PC-3 (cell line): ENCODE data around the gene ZRANB1. TPM values are rescaled to one million over a fixed set of nuclear protein-coding genes. Genes with fewer than 3 reads are reported as not detected.

Experiments used
- ATAC-seq: fragments of 200-7000 bp; cut with Tn5 transposase; 2 replicates; pipeline ENCODE4 v1.9.1; 2020; ENCODE audit warnings: mild to moderate bottlenecking, moderate library complexity
- BruUV-seq: library from RNA; stranded (reverse); fragments of 400-500 nt; replicated peaks from 2 replicates; lab custom pipeline; 2021; lab: Mats Ljungman, UMichigan
- CTCF ChIA-PET: fragments of 300-600 bp; sonication (Branson Sonifier 250); formaldehyde crosslinking; loops from one replicate; lab custom pipeline; 2022; ENCODE audit warnings: antibody characterized with exemption; lab: Charles Lee
- POLR2A ChIA-PET: fragments of 300-600 bp; sonication (Branson Sonifier 250); formaldehyde crosslinking; loops from one replicate; lab custom pipeline; 2022; ENCODE audit warnings: antibody characterized with exemption; ENCODE audit not compliant: unreplicated experiment; lab: Charles Lee
- DNase-seq: peaks from one replicate; pipeline ENCODE4 v3.0.0-alpha.2; 2015
- H2AFZ ChIP-seq: fragments of 300-600 bp; sonication (generic); 2 replicates; pipeline ENCODE4 v1.6.0; 2016; ENCODE audit warnings: antibody characterized with exemption, low read length
- H3F3A ChIP-seq: fragments of 300-600 bp; sonication (generic); one replicate; pipeline ENCODE4 v1.6.0; 2017; ENCODE audit warnings: antibody characterized with exemption, low read length, control low read depth, mild to moderate bottlenecking; ENCODE audit not compliant: unreplicated experiment
- H3K27ac ChIP-seq: fragments of 300-600 bp; sonication (generic); 2 replicates; pipeline ENCODE4 v1.5.1; 2016; ENCODE audit warnings: mild to moderate bottlenecking, low read length
- H3K27me3 ChIP-seq: fragments of 300-600 bp; sonication (generic); 2 replicates; pipeline ENCODE4 v1.6.1; 2016; ENCODE audit warnings: low read length, mixed read lengths
- H3K36me3 ChIP-seq: fragments of 300-600 bp; sonication (generic); 2 replicates; pipeline ENCODE4 v1.6.1; 2016; ENCODE audit warnings: low read depth, mixed run types, low read length, mixed read lengths
- H3K4me1 ChIP-seq: fragments of 300-600 bp; sonication (generic); 2 replicates; pipeline ENCODE4 v1.5.1; 2016; ENCODE audit warnings: low read length; ENCODE audit not compliant: insufficient read depth
- H3K4me2 ChIP-seq: fragments of 300-600 bp; sonication (generic); 2 replicates; pipeline ENCODE4 v1.6.0; 2016; ENCODE audit warnings: low read length
- H3K4me3 ChIP-seq: fragments of 300-600 bp; sonication (generic); 2 replicates; pipeline ENCODE4 v1.5.1; 2016; ENCODE audit warnings: mild to moderate bottlenecking, low read length, mixed read lengths
- H3K79me2 ChIP-seq: fragments of 300-600 bp; sonication (generic); 2 replicates; pipeline ENCODE4 v1.6.1; 2017; ENCODE audit warnings: low read length, mixed read lengths
- H3K9ac ChIP-seq: fragments of 300-600 bp; sonication (generic); 2 replicates; pipeline ENCODE4 v1.6.0; 2016; ENCODE audit warnings: mild to moderate bottlenecking, low read length
- H3K9me2 ChIP-seq: fragments of 300-600 bp; sonication (generic); replicated peaks from 2 replicates; pipeline ENCODE4 v1.6.1; 2016; ENCODE audit warnings: mixed run types, low read length, mixed read lengths
- H3K9me3 ChIP-seq: fragments of 300-600 bp; sonication (generic); 2 replicates; pipeline ENCODE4 v1.6.1; 2016; ENCODE audit warnings: low read length, mixed read lengths
- H4K20me1 ChIP-seq: fragments of 300-600 bp; sonication (generic); 2 replicates; pipeline ENCODE4 v1.6.1; 2016; ENCODE audit warnings: low read length, mixed read lengths
- CTCF ChIP-seq: fragments of 300-600 bp; sonication (generic); conservative IDR thresholded peaks from 2 replicates; pipeline ENCODE4 v1.5.1; 2017; ENCODE audit warnings: antibody characterized with exemption, low read depth, mild to moderate bottlenecking, low read length
- EZH2 ChIP-seq: fragments of 300-600 bp; sonication (generic); IDR thresholded peaks from one replicate; pipeline ENCODE4 v1.6.1; 2017; ENCODE audit warnings: antibody characterized with exemption, mild to moderate bottlenecking, low read length; ENCODE audit not compliant: unreplicated experiment
- EZH2phosphoT487 ChIP-seq: fragments of 300-600 bp; sonication (generic); IDR thresholded peaks from 2 replicates; pipeline ENCODE4 v1.6.1; 2018; ENCODE audit warnings: mild to moderate bottlenecking, antibody characterized with exemption, low read length, borderline replicate concordance
- intact Hi-C: fragments of 100-400 bp; cut with micrococcal nuclease; formaldehyde crosslinking; loops from 2 replicates; pipeline ENCODE4 v1.9.0; 2023
- total RNA-seq: library from RNA; depleted of rRNA; stranded (reverse); fragments of >200 nt; gene quantifications from 2 replicates; pipeline ENCODE4 v1.2.3, GENCODE V29; 2014

Gene ZRANB1
- total RNA-seq, 1 experiment from 2014 or later: 12.8 TPM

GRCh38 chr10:124943301-124944092 lies 1.6 kb downstream of the ZRANB1 start:
- no TSS peak for BruUV-seq
- DNase-seq: peak; percentile 67

GRCh38 chr10:124944982-124945381 lies 3.1 kb downstream of the ZRANB1 start:
- Histone ChIP-seq H3K27me3 (no peaks in the 10 kb centered on the region), H3K4me2 (no peak overlapping the region), H3K27ac (no peak overlapping the region), H3K79me2 (peaks cover 92% of the 10 kb centered on the region), H2AFZ (no peak overlapping the region), H3F3A (no peaks in the 10 kb centered on the region), H3K4me1 (peaks cover 13% of the 10 kb centered on the region), H3K4me3 (no peak overlapping the region), H3K9me2 (no peaks in the 10 kb centered on the region), H4K20me1 (peaks cover 35% of the 10 kb centered on the region), H3K9ac (no peak overlapping the region), H3K9me3 (no peaks in the 10 kb centered on the region), H3K36me3 (no peaks in the 10 kb centered on the region)
- intact Hi-C loops: no loop called here
- no peak for DNase-seq
- no peak for ATAC-seq
- BruUV-seq: no TSS peak
- ChIA-PET CTCF (no interaction called here), POLR2A (no interaction called here)
- no peak for TF ChIP-seq EZH2
- no peak for TF ChIP-seq EZH2phosphoT487
- TF ChIP-seq CTCF: no peak

More at GRCh38 chr10:124943301-124944092, 1.6 kb downstream of the ZRANB1 start:
- Histone ChIP-seq H3F3A (no peaks in the 10 kb centered on the region), H3K4me2 (no peak overlapping the region), H3K27me3 (no peaks in the 10 kb centered on the region), H3K9me2 (no peaks in the 10 kb centered on the region), H3K4me1 (peaks cover 13% of the 10 kb centered on the region), H4K20me1 (peaks cover 41% of the 10 kb centered on the region), H2AFZ (no peak overlapping the region), H3K79me2 (peaks cover 95% of the 10 kb centered on the region), H3K27ac (peak overlapping the region; percentile 33), H3K9me3 (no peaks in the 10 kb centered on the region), H3K9ac (no peak overlapping the region), H3K36me3 (no peaks in the 10 kb centered on the region), H3K4me3 (no peak overlapping the region)
- intact Hi-C loops: no loop called here
- ChIA-PET POLR2A (interaction anchor here (0.6 kb wide), 1 partner anchor 152 kb away, joined by 7 read pairs; the partner anchor contains the start of gene EEF1AKMT2), CTCF (no interaction called here)
- ATAC-seq: peak; percentile 87
- TF ChIP-seq CTCF (no peak), EZH2 (no peak), EZH2phosphoT487 (no peak)

- Histone ChIP-seq H3K9ac (no peak overlapping the region), H3K9me3 (no peaks in the 10 kb centered on the region), H3K36me3 (no peaks in the 10 kb centered on the region), H3K4me1 (peaks cover 13% of the 10 kb centered on the region), H3K79me2 (peaks cover 91% of the 10 kb centered on the region), H3K4me2 (no peak overlapping the region), H4K20me1 (peaks cover 30% of the 10 kb centered on the region), H3K4me3 (no peak overlapping the region), H3K9me2 (no peaks in the 10 kb centered on the region), H3K27ac (no peak overlapping the region), H2AFZ (no peak overlapping the region), H3K27me3 (no peaks in the 10 kb centered on the region), H3F3A (no peaks in the 10 kb centered on the region)
- TF ChIP-seq EZH2phosphoT487 (no peak), CTCF (no peak), EZH2 (no peak)
- POLR2A ChIA-PET: interaction anchor here (0.5 kb wide), 1 partner anchor 28 kb away, joined by 3 read pairs; no protein-coding TSS in a partner anchor
- DNase-seq (no peak), ATAC-seq (no peak; the same call in 1 of the 2 replicates)
- CTCF ChIA-PET: no interaction called here
- intact Hi-C loops: no loop called here
- BruUV-seq: no TSS peak
Observed at GRCh38 chr10:124946945-124947344, 5.0 kb downstream of the ZRANB1 start.
